HL-60/S4 (cell line): ENCODE results near the gene FSIP1.

Source experiments
- in situ Hi-C: fragments of 300-500 bp; cut with MboI; formaldehyde crosslinking; loops from 2 replicates; pipeline ENCODE4 v1.14.3; 2022; ENCODE audit warnings: low sequenced_read_pairs

The FSIP1 gene

GRCh38 chr15:39729500-39729899 lies 53.1 kb downstream of the FSIP1 start:
- in situ Hi-C loops, result no loop called here

- in situ Hi-C loops, result no loop called here
Observed at GRCh38 chr15:39728845-39729244, 53.8 kb downstream of the FSIP1 start.

- in situ Hi-C loops, result no loop called here
Observed at GRCh38 chr15:39721893-39722292, 60.7 kb downstream of the FSIP1 start.

GRCh38 chr15:39720621-39721611 lies 61.7 kb downstream of the FSIP1 start:
- in situ Hi-C loops, result no loop called here

DNA sequence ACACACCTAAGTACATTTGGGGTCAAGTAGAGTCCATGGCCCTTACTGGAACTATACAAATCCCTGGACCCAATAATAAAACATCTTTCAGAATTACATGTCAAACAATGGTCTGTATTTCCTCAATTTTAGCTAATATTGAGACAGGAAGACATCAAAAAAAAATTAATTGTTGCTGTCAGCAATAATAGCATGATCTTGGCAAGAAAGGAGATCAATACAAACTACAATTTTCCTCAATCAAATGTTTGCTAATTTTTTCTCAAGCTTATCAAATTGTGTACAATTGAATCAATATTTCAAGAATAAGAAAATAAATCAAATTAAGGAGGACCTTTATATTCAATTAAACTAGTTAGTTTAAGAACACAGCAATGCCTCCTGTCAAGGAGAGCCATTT lies 62.6 kb downstream of the FSIP1 start:
- in situ Hi-C loops, result no loop called here

DNA sequence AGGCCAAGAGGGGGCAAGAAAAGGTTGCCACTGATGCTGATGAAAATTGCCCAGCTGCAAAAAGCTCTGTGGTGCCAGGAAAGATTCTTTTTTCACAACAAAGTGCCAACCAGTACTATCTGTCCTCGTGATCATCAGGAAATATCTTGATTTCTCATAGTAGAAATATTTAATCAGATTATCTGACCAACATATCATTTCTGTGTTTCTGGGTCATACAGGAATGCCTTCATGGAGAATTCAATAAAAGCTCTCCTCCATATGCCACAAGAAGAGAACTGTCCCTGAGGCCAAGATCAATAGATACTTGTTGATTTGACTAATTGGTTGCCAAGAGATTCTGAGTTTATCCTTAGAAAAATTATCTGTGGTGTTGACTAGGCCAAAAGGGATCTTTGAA lies 63.5 kb downstream of the FSIP1 start:
- in situ Hi-C loops, result no loop called here

DNA sequence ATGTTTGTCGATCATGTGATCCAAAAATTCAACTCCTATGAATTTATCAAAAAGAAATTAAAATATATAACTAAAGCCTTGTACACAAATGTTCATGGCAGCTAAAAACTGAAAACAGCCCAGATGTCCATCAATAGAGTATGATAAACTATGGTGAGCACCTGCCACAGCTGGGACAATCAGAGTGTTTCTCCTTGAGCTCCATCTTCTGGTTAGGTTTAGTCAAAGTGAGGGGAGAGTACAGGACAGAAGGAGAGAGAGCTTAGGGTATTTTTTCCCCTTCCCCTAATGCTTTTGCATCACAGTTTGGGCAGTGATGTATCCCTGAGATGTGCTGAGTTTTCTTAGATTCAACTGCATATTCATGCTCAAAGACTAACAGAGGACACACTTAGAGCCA lies 65.5 kb downstream of the FSIP1 start:
- in situ Hi-C loops, result no loop called here

- in situ Hi-C loops, result no loop called here
Observed at GRCh38 chr15:39714251-39714650, 68.4 kb downstream of the FSIP1 start.

- in situ Hi-C loops, result no loop called here
Observed at GRCh38 chr15:39713846-39714245, 68.8 kb downstream of the FSIP1 start.

GRCh38 chr15:39710681-39711080 lies 72.0 kb downstream of the FSIP1 start:
- in situ Hi-C loops, result no loop called here

DNA sequence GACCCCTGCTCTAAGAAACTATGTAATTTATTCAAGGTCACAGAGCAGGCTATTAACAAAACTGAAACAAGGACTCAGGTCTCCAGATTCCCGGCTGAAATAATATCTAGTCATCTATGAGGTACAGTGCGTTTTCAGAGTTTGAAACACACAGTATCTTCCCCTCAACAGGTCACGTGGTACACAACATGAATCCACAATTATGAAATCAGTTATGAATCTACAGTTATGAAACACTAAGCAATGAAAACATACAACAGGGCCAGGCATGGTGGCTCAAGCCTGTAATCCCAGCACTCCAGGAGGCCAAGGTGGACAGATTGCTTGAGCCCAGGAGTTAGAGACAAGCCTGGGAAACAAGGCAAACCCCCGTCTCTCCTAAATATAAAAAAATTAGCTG lies 72.7 kb downstream of the FSIP1 start:
- in situ Hi-C loops, result no loop called here

- in situ Hi-C loops, result no loop called here
Observed at GRCh38 chr15:39706206-39706605, 76.4 kb downstream of the FSIP1 start.

- in situ Hi-C loops, result no loop called here
Observed at GRCh38 chr15:39704689-39705088, 78.0 kb downstream of the FSIP1 start.

DNA sequence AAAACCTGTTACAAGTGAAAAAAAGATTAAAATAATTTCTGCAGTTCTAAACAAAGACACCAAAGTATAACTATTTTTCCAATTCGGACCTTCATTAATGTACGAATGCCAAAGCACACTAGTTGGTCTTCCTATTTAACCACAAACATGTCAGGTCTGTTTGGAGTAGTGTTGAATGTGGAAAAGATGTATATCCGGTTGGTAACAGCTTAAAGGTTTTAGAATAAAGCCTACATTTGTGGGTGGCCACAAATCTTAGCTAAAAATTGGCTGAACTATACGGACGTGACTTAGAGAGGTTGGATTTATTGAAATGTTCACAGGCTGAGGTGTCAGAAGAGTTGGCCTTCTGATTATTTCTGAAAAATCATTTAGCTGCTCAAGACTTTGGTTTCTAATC lies 78.4 kb downstream of the FSIP1 start:
- in situ Hi-C loops, result no loop called here

GRCh38 chr15:39701988-39702387 lies 80.7 kb downstream of the FSIP1 start:
- in situ Hi-C loops, result no loop called here

DNA sequence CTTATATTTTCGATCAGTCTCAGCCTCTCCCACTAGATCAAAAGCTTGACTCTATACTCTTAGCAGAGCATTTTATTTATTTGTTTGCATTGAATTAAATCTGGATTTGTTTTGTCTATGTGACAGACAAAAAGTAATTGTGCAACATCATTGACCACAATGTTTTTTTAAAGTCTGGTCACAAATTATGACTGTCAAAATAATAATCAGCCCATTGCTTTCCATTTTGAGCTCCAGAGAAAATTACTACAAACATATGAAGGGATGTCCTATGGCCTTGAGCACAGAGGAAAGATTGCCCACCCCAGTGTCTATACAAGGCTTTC lies 82.3 kb downstream of the FSIP1 start:
- in situ Hi-C loops, result no loop called here

DNA sequence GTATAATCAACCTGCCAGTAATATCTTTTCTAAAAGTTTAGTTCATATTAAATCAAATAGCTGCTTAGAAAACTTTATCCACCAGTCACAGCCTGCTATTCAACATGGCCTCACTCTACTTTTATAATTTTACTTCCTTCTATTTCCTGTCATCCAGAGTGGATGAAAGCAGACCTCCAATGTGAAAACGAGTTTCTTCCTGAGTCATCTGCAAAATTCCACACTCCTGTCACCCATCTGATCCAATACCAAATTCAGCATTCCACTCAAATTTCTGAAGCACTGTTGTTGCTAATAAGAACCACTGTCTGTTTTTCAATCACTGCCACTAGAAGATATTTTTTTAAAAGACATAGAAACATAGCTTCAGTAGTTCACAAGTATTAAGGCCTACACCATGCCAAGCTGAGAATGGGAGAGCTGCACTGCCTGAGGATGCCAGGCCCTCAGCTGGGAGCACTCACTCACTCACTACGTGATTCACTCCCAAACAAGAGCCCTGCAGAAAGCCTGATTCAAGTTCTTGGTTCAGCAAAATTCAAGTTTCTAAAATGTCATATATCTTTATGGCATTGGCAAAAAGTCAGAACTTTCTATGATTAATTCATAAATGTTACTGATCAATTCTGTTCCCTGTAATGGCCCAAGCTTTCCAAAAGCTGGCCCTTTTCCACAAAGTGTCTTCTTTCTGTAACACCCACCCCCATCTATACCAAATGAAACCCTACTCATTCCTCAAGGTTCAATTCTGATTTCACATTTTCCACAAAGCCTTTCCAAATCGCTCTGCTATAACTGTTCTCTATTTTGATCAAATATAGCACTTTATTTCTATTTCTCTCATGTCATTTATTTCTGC lies 82.9 kb downstream of the FSIP1 start:
- in situ Hi-C loops, result no loop called here

GRCh38 chr15:39698444-39699390 lies 83.9 kb downstream of the FSIP1 start:
- in situ Hi-C loops, result no loop called here

GRCh38 chr15:39697509-39697908 lies 85.1 kb downstream of the FSIP1 start:
- in situ Hi-C loops, result no loop called here

- in situ Hi-C loops, result no loop called here
Observed at GRCh38 chr15:39695793-39696192, 86.8 kb downstream of the FSIP1 start.
